GM18505 (cell line): ENCODE data around the gene OMA1.

Source experiments
- ATAC-seq: cut with Tn5 transposase; IDR thresholded peaks from one replicate; pipeline ENCODE4 v1.9.1; 2021; ENCODE audit not compliant: unreplicated experiment
- POLR2A ChIP-seq: IDR thresholded peaks from 4 replicates; pipeline ENCODE4 v1.6.1; 2011; ENCODE audit warnings: borderline replicate concordance; ENCODE audit not compliant: insufficient read depth, insufficient read length; ENCODE audit errors: extremely low read depth

Gene OMA1

GRCh38 chr1:58447042-58447441, 99.5 kb downstream of the OMA1 start:
- TF ChIP-seq POLR2A: no peak
- ATAC-seq: no peak

DNA sequence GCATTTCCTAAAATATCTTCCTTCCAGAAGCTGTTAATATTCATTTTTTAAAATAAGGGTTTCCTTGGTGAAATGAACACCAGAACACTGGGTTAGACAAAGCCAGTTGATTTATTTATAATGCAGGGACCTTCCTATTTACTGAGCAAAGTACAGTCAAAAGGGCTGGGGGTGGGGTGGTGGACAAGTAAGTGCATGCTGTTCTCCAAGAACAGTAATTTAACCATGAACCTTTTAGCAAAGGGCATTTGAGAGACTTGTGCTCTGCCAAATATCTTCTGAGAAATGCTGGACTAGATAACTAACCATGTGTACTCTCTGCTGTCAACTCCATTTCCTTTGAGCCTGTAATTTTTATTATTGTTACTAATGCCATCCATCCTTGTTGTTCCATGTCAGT, 100.2 kb downstream of the OMA1 start:
- no peak for ATAC-seq
- TF ChIP-seq POLR2A: no peak

DNA sequence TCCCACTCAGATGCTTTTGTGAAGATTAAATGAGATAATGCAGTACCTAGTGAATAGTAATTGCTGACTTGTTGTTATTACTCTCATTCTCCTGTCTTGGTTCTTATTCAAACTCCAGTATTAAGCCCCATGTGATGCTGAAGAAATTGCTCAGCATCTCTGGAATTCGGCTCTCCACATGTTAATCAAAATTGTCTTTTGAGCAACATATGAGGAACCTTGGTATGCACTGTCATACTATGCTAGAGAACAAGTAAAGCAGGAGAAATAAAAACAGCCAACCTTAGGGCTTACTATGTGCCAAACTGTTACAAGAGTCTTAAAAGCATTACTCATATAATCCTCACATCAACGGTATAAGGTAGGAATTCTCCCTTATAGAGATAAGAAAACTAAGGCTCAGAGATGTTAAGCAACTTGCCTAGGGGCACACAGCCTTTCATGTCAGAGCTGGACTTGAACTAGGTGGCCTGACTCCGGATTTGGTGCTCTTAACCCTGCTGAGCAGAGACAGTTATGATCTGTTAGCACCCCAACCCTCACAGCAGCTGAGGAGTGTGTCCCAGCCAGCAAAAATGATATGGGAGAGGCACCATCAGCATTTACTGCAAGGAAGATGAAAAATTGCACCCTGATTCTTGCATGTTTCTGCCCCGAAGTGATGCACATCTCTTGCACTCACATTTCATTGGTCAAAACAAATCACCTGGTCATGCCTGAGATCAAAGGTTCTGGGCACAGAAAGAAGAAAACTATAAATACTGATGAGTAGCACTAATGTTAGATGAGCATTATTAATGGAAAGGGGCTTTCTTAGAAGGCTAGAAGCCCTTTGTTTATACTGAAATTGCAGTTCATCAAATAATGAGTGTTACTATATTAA, 102.3 kb downstream of the OMA1 start:
- no peak for TF ChIP-seq POLR2A
- ATAC-seq: no peak

GRCh38 chr1:58442114-58442513, 104.4 kb downstream of the OMA1 start:
- no peak for ATAC-seq

DNA sequence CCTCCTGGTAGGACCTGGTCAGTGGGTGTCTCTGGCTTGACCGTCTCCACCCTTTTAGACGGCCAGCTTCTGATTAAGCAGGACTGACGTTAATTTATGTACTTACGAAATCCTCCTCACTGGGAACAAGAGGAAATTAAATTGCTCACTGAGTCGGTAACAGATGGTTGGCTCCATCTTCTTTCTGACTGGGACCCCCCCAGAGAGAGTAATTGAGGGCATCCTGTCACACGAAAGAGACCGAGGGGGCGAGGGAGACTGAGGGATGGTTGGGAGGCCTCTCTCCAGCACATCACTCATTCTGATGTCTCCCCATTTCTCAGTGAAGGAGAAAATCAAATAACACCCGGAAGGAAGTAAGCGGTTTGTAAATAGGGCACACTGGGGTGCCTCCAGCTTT, 104.8 kb downstream of the OMA1 start:
- no peak for TF ChIP-seq POLR2A
- no peak for ATAC-seq

More at GRCh38 chr1:58442114-58442513, 104.4 kb downstream of the OMA1 start:
- TF ChIP-seq POLR2A: no peak

GRCh38 chr1:58440696-58441095, 105.8 kb downstream of the OMA1 start:
- TF ChIP-seq POLR2A: no peak
- no peak for ATAC-seq

- ATAC-seq: no peak
Measured at GRCh38 chr1:58439946-58440345, 106.6 kb downstream of the OMA1 start.

DNA sequence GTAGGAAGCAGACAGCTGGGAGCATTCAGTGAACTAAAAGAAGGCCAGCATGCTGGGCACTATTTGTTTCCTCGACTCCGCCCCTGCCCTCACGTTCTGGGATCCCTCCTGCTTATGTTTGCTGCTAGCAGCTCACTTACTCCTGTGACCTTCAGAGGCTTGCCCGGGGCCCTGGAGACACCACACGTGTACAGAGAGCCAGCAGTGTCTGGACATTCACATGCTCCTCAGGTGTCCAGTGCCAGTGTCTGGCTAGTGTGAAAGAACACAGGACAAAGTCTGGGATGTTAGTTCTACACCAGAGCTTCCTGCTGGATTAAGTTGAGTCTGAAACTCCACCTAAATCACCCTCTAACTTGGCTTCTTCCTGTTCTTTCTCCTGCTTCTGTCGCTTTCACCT, 108.1 kb downstream of the OMA1 start:
- TF ChIP-seq POLR2A: no peak
- no peak for ATAC-seq

More at GRCh38 chr1:58439946-58440345, 106.6 kb downstream of the OMA1 start:
- TF ChIP-seq POLR2A: no peak

DNA sequence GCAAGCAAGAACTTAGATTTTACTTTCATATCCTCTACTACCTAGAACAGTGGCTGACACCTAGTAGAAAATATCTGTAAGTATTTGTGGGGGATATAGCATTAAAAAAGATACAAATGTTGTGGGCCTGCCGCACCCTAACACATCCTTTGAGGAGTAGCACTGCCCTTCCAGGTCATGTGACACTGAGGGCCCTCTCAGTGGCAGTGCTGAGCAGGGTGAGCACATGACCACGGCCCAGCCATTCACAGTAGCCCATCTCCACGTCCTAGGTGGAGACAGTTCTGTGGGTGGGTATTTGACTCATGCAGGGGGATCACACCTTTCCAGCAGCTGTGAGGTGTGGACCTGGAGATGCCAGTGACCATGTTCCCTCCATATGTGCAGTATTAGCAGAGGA, 108.9 kb downstream of the OMA1 start:
- ATAC-seq: no peak
- TF ChIP-seq POLR2A: no peak

GRCh38 chr1:58436615-58437297, 109.8 kb downstream of the OMA1 start:
- no peak for ATAC-seq
- TF ChIP-seq POLR2A: no peak

DNA sequence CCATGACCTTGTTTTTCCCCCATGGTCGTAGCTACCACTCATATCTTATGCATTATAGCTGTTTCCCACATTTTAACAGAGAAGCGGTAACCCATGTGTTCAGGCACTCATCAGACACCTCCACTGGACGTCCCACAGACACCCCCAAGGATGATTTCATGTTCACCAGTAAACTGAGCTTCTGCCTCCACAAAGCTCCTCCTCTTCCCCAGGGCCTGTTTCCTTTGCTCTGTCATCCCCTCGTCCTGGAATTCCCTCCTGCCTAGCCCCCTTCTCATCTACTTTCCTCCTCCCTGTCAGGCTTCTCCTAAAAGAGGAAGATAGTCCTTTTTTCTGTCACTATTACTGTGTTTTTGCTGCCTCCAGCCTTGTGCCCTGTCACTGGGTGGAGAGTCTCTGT, 111.2 kb downstream of the OMA1 start:
- no peak for TF ChIP-seq POLR2A
- ATAC-seq: no peak

GRCh38 chr1:58434607-58435006, 111.9 kb downstream of the OMA1 start:
- no peak for ATAC-seq

GRCh38 chr1:58434181-58434580, 112.3 kb downstream of the OMA1 start:
- TF ChIP-seq POLR2A: no peak
- no peak for ATAC-seq

More at GRCh38 chr1:58434607-58435006, 111.9 kb downstream of the OMA1 start:
- no peak for TF ChIP-seq POLR2A

- no peak for ATAC-seq
- no peak for TF ChIP-seq POLR2A
Measured at GRCh38 chr1:58432851-58433668, 113.5 kb downstream of the OMA1 start.
